ENCODE results near the gene CDX1.

CDX1 gene

GRCh38 chr5:150124111-150124557 is 42.4 kb upstream of the CDX1 start:
- TF ChIP-seq MYC (IDR thresholded peaks at IDR 0.05; ENCODE audit: low read depth, low read length): no peak
- TF ChIP-seq, protein P1, sequence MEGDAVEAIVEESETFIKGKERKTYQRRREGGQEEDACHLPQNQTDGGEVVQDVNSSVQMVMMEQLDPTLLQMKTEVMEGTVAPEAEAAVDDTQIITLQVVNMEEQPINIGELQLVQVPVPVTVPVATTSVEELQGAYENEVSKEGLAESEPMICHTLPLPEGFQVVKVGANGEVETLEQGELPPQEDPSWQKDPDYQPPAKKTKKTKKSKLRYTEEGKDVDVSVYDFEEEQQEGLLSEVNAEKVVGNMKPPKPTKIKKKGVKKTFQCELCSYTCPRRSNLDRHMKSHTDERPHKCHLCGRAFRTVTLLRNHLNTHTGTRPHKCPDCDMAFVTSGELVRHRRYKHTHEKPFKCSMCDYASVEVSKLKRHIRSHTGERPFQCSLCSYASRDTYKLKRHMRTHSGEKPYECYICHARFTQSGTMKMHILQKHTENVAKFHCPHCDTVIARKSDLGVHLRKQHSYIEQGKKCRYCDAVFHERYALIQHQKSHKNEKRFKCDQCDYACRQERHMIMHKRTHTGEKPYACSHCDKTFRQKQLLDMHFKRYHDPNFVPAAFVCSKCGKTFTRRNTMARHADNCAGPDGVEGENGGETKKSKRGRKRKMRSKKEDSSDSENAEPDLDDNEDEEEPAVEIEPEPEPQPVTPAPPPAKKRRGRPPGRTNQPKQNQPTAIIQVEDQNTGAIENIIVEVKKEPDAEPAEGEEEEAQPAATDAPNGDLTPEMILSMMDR (IDR thresholded peaks at IDR 0.05; ENCODE audit: low read depth, low read length): no peak
- TF ChIP-seq, protein P2, sequence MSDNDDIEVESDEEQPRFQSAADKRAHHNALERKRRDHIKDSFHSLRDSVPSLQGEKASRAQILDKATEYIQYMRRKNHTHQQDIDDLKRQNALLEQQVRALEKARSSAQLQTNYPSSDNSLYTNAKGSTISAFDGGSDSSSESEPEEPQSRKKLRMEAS (IDR thresholded peaks at IDR 0.05; ENCODE audit: low read depth, low read length): no peak
- no peak for TF ChIP-seq POLR2A (IDR thresholded peaks at IDR 0.05; ENCODE audit: extremely low read depth, insufficient read length)
- H3K4me3 ChIP-seq (ENCODE audit: low read depth, low read length): no peak overlapping the region
- no peak for DNase-seq (ENCODE audit: low read depth)

- H3K4me3 ChIP-seq (ENCODE audit: low read depth, low read length): no peak overlapping the region
- TF ChIP-seq, protein P1 (IDR thresholded peaks at IDR 0.05; ENCODE audit: low read depth, low read length): no peak
- TF ChIP-seq MYC (IDR thresholded peaks at IDR 0.05; ENCODE audit: low read depth, low read length) (no peak), POLR2A (IDR thresholded peaks at IDR 0.05; ENCODE audit: extremely low read depth, insufficient read length) (no peak)
- TF ChIP-seq, protein P2 (IDR thresholded peaks at IDR 0.05; ENCODE audit: low read depth, low read length): no peak
- no peak for DNase-seq (ENCODE audit: low read depth)
Observed at GRCh38 chr5:150124596-150124995, 42.0 kb upstream of the CDX1 start.

DNA sequence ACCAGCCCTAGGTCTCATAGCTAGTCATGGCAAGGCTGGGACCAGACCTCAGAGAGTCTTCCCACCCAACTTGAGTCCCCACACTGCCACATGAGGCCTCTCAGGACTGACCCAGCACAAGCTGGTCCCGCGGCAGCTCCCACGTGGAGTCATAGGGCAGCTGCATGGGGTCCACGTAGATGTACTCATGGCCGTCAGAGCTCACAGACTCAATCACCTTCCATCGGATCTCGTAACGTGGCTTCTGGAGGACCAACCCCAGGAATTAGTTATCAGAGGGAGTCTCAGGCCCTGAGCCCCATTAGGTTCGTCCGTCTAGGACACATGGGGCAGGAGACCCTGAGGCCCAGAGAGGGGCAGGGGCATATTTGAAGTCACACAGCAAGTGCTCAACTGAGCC is 41.2 kb upstream of the CDX1 start:
- TF ChIP-seq, protein P1 (IDR thresholded peaks at IDR 0.05; ENCODE audit: low read depth, low read length): no peak
- no peak for TF ChIP-seq MYC (IDR thresholded peaks at IDR 0.05; ENCODE audit: low read depth, low read length)
- TF ChIP-seq, protein P2 (IDR thresholded peaks at IDR 0.05; ENCODE audit: low read depth, low read length): no peak
- no peak for TF ChIP-seq POLR2A (IDR thresholded peaks at IDR 0.05; ENCODE audit: extremely low read depth, insufficient read length)
- no peak overlapping the region for H3K4me3 ChIP-seq (ENCODE audit: low read depth, low read length)
- DNase-seq (ENCODE audit: low read depth): no peak

DNA sequence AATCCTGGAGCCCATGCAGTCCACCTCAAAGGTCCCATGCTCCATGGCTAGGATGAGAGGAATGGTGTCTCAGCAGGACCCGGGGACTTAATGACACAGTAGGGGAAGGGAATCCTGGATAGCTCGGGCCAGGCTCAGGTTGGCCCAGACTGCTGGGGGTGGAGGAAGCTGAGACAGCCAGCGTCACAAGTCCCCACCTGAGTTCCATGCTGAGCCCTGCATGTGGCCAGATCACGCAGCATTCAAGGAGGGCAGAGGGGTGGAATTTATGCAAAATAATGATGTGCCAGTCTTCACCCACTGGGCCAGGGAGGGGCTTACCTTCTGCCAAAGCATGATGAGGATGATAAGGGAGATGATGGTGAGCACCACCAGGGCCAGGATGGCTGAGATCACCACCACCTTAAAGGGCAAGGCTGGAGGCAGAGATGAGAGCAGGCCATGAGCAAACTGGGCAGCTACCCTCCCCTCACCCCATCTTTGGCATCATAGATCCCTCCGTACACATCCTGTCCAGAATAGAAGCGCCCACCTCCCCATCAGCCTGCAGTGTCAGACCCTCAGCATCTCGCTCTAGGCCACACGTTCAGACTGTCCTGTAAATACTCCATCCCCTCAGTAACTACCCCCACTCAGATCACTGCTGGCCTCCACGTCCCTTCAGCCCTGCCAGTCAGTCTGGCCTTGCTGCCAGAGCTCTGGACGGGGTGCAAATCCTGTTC is 40.2 kb upstream of the CDX1 start:
- DNase-seq (ENCODE audit: low read depth): no peak
- TF ChIP-seq, protein P1 (IDR thresholded peaks at IDR 0.05; ENCODE audit: low read depth, low read length): no peak
- TF ChIP-seq MYC (IDR thresholded peaks at IDR 0.05; ENCODE audit: low read depth, low read length) (no peak), POLR2A (IDR thresholded peaks at IDR 0.05; ENCODE audit: extremely low read depth, insufficient read length) (no peak)
- TF ChIP-seq, protein P2 (IDR thresholded peaks at IDR 0.05; ENCODE audit: low read depth, low read length): no peak
- H3K4me3 ChIP-seq (ENCODE audit: low read depth, low read length): no peak overlapping the region

DNA sequence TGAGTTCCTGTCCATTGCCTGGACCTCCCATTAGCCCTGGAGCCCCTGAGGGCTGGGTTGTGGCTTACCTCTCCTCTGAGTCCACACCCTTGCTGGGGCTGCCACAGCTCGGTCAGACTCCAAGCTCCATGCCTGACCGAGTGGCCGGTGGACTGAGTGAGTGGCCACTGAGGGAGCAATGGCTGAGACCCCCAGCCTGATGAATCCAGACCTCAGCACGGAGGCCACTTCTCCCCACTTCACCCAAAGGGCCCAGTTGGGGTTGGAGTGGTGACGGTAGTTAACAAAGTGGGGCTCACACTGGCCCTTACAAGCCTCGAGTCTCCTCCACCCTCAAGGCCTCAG is 39.7 kb upstream of the CDX1 start:
- no peak overlapping the region for H3K4me3 ChIP-seq (ENCODE audit: low read depth, low read length)
- TF ChIP-seq MYC (IDR thresholded peaks at IDR 0.05; ENCODE audit: low read depth, low read length): no peak
- TF ChIP-seq, protein P2 (IDR thresholded peaks at IDR 0.05; ENCODE audit: low read depth, low read length): no peak
- TF ChIP-seq, protein P1 (IDR thresholded peaks at IDR 0.05; ENCODE audit: low read depth, low read length): no peak
- no peak for TF ChIP-seq POLR2A (IDR thresholded peaks at IDR 0.05; ENCODE audit: extremely low read depth, insufficient read length)
- no peak for DNase-seq (ENCODE audit: low read depth)

Data from NB4 (cell line).